Cardiac ventricle fibroblast (primary cell): ENCODE measurements around the gene RNF144B. TPM values are rescaled to one million over a fixed set of nuclear protein-coding genes. Genes with fewer than 3 reads are reported as not detected.

Source experiments
- total RNA-seq: library from RNA; depleted of rRNA; stranded (reverse); fragments of >200 nt; gene quantifications from 2 replicates; pipeline ENCODE4 v1.2.3, GENCODE V29; 2015

RNF144B gene
- total RNA-seq: 0.56 and 0.64 TPM in 2 replicates

GRCh38 chr6:18387061-18387721 is at the start of gene RNF144B:
RNF144B (plus strand) TSS chr6:18387350; CDS start chr6:18399535, 12,185 bp downstream.

Other genes starting within 250 kb of the RNF144B start
- 5.8 and 7.6 TPM in 2 replicates for gene TPMT, start 232.3 kb upstream of the RNF144B start, total RNA-seq
- gene KDM1B, start 231.9 kb upstream of the RNF144B start, total RNA-seq: 6.1 and 7.0 TPM in 2 replicates
- 31.3 and 53.6 TPM in 2 replicates for gene DEK, start 122.8 kb upstream of the RNF144B start, total RNA-seq